22Rv1 (cell line): Measurements from ENCODE around the gene NR1H2.
"Not testable (repeated sequence)": the region's sequence is repeated elsewhere in the genome, so short reads cannot be mapped to it uniquely, and the experiment has no call there.

Experiments used
- H3K27ac ChIP-seq: fragments of 450-650 bp; 2 replicates; pipeline ENCODE4 v1.5.1; 2017
- ZFX ChIP-seq: fragments of 450-650 bp; IDR thresholded peaks from 2 replicates; pipeline ENCODE4 v1.6.1; 2017; ENCODE audit warnings: antibody characterized with exemption, borderline replicate concordance
- TF ChIP-seq, protein P1 (sequence below): fragments of 450-650 bp; IDR thresholded peaks from 2 replicates; pipeline ENCODE4 v1.5.1; 2017; ENCODE audit warnings: mild to moderate bottlenecking

NR1H2 gene

DNA sequence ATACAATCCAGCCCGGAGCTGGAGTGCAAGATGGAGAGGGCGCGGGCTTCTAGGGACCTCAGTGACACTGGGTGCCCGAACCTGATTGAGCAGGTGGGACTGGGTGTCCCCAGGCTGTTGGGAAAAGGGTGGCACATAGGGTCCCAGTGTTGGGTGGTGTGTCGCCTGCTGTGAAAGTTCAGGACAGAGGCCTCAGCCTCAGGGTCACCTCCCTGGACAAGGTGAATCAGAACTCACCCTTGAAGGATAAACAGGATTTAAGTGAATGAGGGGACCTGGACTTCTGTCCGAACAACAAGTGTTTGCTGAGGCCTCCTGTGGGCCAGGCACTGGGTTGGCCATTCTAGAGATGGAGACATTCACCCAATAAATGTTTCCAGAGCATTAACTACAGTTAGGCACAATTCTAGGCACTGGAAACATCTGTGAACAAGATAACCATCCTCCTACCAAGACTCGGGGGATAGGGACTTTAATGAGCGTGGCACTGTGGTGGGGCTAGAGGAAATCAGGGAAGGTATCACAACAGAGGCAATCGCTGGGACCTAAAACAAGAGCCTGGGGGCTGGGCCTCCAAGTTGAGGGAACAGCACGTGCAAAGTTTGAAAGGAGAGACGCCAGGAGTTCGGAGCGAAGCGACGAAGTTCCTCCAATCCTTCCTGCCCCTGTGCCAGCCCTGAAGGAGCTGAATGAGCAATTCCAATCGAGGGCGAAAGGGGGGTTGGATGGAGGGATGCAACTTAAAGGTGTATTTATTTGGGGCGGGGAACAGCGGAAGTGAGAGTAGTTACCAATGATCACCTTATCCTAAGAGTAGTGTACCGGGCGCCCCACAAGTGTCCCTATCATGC lies 7.0 kb downstream of the NR1H2 start:
- H3K27ac ChIP-seq, result peak overlapping the region; percentile 74
- TF ChIP-seq ZFX, result no peak
- TF ChIP-seq, protein P1, sequence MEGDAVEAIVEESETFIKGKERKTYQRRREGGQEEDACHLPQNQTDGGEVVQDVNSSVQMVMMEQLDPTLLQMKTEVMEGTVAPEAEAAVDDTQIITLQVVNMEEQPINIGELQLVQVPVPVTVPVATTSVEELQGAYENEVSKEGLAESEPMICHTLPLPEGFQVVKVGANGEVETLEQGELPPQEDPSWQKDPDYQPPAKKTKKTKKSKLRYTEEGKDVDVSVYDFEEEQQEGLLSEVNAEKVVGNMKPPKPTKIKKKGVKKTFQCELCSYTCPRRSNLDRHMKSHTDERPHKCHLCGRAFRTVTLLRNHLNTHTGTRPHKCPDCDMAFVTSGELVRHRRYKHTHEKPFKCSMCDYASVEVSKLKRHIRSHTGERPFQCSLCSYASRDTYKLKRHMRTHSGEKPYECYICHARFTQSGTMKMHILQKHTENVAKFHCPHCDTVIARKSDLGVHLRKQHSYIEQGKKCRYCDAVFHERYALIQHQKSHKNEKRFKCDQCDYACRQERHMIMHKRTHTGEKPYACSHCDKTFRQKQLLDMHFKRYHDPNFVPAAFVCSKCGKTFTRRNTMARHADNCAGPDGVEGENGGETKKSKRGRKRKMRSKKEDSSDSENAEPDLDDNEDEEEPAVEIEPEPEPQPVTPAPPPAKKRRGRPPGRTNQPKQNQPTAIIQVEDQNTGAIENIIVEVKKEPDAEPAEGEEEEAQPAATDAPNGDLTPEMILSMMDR, result no peak

DNA sequence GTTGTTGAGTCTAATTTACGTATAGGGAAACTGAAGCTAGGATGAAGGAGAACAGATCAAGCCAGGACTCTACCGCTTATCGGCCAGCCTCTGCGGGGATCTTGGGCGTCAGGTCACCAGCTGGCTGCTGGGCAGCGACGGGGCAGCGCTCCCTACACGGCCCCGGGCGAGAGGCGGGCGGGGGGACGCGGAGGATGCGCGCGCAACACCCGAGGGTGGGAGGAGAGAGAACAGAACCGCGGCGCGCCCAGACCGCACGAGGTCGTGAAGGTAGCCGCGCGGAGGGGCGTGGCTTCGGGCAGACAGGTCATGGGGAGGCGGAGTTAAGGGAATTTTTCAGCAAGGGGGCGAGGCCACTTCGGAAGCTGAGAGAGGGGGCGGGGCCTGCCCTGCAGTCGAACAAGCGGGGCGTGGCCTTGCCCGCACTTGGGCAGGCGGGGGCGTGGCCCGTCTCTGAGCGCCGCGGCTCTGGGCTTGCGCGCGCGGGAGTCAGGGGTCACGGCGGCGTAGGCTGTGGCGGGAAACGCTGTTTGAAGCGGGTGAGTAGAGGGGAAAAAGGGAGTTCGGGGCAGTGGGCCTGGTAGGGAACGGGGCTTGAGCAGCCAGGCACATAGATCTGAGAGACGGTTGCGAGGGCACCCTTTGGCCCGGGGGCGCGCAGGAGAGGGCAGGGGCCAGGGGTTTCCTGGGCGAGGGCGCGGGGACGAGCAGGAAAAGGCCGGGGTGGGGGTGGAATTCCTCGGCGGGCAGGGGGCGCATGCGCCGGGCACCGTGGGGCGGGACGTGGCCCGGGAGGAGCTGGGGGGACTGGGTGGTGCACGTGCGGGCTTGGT lies 7.8 kb downstream of the NR1H2 start, which contains the start of gene POLD1:
POLD1 (plus strand) TSS at position 496 of the 833 bp plus-strand sequence. CDS start 14,505 bp downstream, outside the sequence.
- TF ChIP-seq, protein P1, result no peak
- no peak for TF ChIP-seq ZFX
- peak within 1 kb of the TSS; percentile 74 for H3K27ac ChIP-seq

DNA sequence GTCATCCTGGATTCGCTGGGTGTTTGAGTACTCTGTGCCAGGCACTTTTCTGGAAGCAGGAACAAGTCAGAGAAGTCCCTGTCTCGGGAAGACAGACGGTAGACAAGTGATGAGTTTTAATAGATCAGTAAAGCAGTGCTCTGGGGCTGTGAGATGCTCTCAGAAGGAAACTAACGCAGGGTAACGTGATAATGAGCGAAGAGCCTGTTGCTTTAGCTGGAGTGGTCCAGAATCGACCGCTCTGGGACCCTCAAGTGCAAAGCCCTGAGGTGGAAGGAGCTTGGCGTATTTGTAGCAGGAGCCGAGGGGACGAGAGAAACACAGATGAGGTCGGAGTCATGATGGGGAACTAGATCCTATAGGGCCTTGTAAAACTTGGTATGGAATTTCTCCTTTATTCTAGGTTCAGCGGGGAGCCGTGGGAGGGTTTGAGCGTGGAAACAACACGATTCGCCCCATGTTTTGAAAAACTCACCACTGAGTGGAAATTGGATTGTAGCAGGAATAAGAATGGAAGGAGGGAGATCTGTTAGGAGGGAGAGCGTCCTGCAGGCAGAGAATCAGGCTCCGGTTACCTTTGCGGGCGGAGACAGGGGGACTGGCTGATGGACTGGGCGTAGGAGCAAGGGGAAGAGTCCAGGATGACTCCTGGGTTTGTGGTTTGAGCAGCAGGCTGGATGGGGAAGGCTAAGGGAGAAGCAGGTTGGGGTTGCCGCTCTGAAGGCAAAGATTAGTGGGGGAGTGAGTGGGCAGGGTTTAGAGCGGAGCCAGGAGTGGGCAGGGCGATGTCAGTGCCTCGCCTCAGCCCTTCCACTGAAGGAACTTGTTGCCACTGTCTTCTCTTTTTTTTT lies 8.7 kb downstream of the NR1H2 start:
- peak overlapping the region; percentile 74 for H3K27ac ChIP-seq
- TF ChIP-seq, protein P1, result no peak
- TF ChIP-seq ZFX, result no peak

DNA sequence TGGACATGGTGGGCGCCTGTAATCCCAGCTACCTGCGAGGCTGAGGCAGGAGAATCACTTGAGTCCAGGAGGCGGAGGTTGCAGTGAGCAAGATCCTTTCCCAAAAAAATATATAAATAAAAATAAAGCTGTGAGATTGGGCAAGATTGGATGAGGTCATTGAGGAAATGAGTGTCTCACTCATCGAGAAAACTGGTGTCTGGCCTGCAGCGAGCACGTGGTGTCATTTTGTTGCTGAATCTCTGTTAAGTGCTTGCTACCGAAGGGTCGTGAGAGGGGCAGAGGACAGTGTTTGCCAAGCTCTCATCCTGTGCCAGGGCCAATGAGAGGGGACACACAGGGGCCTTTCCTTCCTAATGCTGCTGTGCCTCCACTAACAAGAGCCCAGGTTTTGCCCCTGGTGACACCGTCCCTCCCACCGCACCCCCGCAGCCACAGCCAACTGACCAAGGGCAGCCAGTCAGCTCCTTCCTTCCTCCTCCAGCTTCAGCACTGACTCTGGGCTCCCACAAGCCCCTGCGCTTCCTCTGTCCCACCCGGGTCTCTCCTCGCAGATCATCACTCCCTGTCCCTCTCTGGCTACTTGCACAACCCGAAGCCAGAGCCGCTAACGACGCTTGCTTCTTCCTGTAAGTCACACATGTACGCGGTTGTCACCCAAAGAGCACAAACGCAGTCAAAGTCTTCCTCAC lies 11.1 kb downstream of the NR1H2 start:
- no peak for TF ChIP-seq ZFX
- TF ChIP-seq, protein P1, result no peak
- no peak overlapping the region for H3K27ac ChIP-seq

DNA sequence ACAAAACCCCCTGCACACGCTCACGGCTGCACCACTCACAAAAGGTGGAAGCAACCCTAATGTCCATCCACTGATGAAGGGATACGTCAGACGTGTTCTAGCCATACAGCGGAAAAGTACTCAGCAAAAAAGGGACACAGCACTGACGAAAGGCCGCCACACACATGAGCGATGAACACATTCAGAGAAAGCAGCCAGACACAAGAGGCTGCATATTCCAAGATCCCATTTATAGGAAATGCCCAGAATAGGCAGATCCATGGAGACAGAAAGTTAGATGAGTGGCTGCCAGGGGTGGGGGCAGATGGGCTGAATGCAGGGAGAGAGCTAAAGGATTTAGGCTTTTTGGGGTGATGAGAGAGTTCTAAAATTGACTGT lies 11.6 kb downstream of the NR1H2 start:
- H3K27ac ChIP-seq, result no peak overlapping the region
- TF ChIP-seq, protein P1, result no peak
- no peak for TF ChIP-seq ZFX

DNA sequence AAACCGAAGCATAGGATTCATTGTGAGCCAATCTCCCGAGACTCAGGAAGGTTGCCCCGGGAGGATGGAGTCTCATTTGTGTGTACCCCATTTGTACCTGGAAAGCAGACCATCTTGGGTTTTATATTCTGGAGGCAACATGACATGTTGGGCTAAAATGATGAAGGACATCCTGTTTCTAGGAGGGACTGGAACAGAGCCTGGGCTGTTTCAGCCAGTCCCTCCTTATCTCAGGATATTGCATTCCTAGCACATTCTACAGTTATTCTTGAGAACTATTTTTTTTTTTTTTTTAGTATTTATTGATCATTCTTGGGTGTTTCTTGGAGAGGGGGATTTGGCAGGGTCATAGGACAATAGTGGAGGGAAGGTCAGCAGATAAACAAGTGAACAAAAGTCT lies 14.0 kb downstream of the NR1H2 start:
- not testable (repeated sequence) for H3K27ac ChIP-seq

DNA sequence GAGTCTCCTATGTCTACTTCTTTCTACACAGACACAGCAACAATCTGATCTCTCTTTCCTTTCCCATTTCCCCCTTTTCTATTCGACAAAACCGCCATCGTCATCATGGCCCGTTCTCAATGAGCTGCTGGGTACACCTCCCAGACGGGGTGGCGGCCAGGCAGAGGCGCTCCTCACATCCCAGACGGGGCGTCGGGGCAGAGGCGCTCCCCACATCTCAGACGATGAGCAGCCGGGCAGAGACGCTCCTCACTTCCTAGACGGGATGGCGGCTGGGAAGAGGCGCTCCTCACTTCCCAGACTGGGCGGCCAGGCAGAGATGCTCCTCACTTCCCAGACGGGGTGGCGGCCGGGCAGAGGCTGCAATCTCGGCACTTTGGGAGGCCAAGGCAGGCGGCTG lies 14.7 kb downstream of the NR1H2 start:
- not testable (repeated sequence) for H3K27ac ChIP-seq
